ENCODE measurements around the gene DOCK8. TPM values are rescaled to one million over a fixed set of nuclear protein-coding genes. Genes with fewer than 3 reads are reported as not detected.

Gene DOCK8
- total RNA-seq, 1 donor from 2014 or later = 4.4 TPM

DNA sequence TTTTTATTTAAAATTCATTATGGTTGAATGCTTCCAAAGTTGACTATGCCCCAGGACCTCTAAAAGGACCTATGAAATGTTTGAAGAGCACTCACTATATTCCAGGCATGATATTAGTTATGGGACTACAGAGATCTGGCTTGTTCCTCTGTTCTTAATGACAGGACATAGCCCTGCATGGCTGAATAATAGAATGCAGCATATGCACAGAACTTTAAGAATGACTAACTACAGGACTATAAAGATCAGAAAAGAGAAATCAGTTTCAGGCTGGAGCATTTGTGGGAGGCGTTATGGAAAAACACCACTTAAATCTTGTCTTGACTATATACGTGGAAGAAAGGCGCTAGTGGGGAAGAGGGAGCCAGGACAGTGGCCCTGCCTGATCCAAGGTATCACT, 239.2 kb downstream of the DOCK8 start:
- FAIRE-seq (no peak), DNase-seq (ENCODE audit: low read depth) (no peak)
- Histone ChIP-seq H3K27ac (ENCODE audit: low read depth, low read length) (no peak overlapping the region), H3K27me3 (ENCODE audit: insufficient read depth, low read length) (no peaks in the 10 kb centered on the region), H3K79me2 (ENCODE audit: insufficient read depth, low read length) (no peaks in the 10 kb centered on the region), H3K9me3 (ENCODE audit: insufficient read depth, low read depth, low read length) (no peaks in the 10 kb centered on the region), H3K4me3 (ENCODE audit: insufficient read depth, low read depth, low read length) (no peak overlapping the region), H3K4me1 (ENCODE audit: insufficient read depth, low read length) (no peaks in the 10 kb centered on the region), H3K4me2 (ENCODE audit: low read length) (no peak overlapping the region), H4K20me1 (ENCODE audit: insufficient read depth, low read length) (no peaks in the 10 kb centered on the region), H2AFZ (ENCODE audit: low read depth, low read length) (no peak overlapping the region), H3K9ac (ENCODE audit: low read length) (no peak overlapping the region), H3K36me3 (ENCODE audit: insufficient read depth, low read length) (no peaks in the 10 kb centered on the region)
- TF ChIP-seq, protein P1, sequence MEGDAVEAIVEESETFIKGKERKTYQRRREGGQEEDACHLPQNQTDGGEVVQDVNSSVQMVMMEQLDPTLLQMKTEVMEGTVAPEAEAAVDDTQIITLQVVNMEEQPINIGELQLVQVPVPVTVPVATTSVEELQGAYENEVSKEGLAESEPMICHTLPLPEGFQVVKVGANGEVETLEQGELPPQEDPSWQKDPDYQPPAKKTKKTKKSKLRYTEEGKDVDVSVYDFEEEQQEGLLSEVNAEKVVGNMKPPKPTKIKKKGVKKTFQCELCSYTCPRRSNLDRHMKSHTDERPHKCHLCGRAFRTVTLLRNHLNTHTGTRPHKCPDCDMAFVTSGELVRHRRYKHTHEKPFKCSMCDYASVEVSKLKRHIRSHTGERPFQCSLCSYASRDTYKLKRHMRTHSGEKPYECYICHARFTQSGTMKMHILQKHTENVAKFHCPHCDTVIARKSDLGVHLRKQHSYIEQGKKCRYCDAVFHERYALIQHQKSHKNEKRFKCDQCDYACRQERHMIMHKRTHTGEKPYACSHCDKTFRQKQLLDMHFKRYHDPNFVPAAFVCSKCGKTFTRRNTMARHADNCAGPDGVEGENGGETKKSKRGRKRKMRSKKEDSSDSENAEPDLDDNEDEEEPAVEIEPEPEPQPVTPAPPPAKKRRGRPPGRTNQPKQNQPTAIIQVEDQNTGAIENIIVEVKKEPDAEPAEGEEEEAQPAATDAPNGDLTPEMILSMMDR (IDR thresholded peaks at IDR 0.05; ENCODE audit: insufficient read depth, low read depth, low read length) = no peak
- TF ChIP-seq EZH2 (IDR thresholded peaks at IDR 0.05; ENCODE audit: insufficient read depth, low read length) = no peak
- H3K4me3 Mint-ChIP-seq (ENCODE audit: unreplicated experiment) = no peak overlapping the region
- no peak overlapping the region for H3K27ac Mint-ChIP-seq (ENCODE audit: unreplicated experiment)
- H3K27me3 Mint-ChIP-seq (ENCODE audit: low read depth, unreplicated experiment) = peaks cover 2% of the 10 kb centered on the region
- no peaks in the 10 kb centered on the region for H3K36me3 Mint-ChIP-seq (ENCODE audit: low read depth, unreplicated experiment)
- H3K4me1 Mint-ChIP-seq (ENCODE audit: low read depth, unreplicated experiment) = peaks cover 2% of the 10 kb centered on the region
- no peaks in the 10 kb centered on the region for H3K9me3 Mint-ChIP-seq (ENCODE audit: unreplicated experiment)

DNA sequence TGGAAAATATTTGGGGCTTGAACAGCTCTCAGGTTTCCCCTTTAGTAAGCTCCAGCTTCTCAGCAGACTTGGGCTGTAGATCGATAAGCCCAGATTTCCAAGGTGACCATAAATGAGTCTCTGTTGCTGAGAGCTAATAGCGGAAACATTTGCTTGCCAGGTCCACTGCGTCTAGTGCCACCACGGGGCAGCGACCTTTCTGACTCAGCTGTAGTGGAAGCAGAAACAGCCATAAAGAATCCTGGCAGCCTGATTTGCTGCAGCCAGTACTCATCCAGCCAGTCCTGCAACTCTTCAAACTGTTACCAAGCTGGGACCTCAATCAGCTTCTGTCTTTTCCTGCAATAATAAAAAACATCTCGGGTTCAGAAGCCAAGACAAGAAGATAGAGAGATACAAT, 241.7 kb downstream of the DOCK8 start:
- H3K9ac ChIP-seq (ENCODE audit: low read length) = no peak overlapping the region
- no peak overlapping the region for H3K27ac ChIP-seq (ENCODE audit: low read depth, low read length)
- H3K27ac Mint-ChIP-seq (ENCODE audit: unreplicated experiment) = no peak overlapping the region
- no peak overlapping the region for H2AFZ ChIP-seq (ENCODE audit: low read depth, low read length)
- H3K79me2 ChIP-seq (ENCODE audit: insufficient read depth, low read length) = no peaks in the 10 kb centered on the region
- no peak overlapping the region for H3K4me3 Mint-ChIP-seq (ENCODE audit: unreplicated experiment)
- peaks cover 2% of the 10 kb centered on the region for H3K27me3 ChIP-seq (ENCODE audit: insufficient read depth, low read length)
- H4K20me1 ChIP-seq (ENCODE audit: insufficient read depth, low read length) = no peaks in the 10 kb centered on the region
- peak; percentile 38 for DNase-seq (ENCODE audit: low read depth)
- H3K27me3 Mint-ChIP-seq (ENCODE audit: low read depth, unreplicated experiment) = peaks cover 2% of the 10 kb centered on the region
- FAIRE-seq = no peak
- H3K9me3 ChIP-seq (ENCODE audit: insufficient read depth, low read depth, low read length) = no peaks in the 10 kb centered on the region
- TF ChIP-seq, protein P1 (IDR thresholded peaks at IDR 0.05; ENCODE audit: insufficient read depth, low read depth, low read length) = no peak
- TF ChIP-seq EZH2 (IDR thresholded peaks at IDR 0.05; ENCODE audit: insufficient read depth, low read length) = no peak
- H3K36me3 Mint-ChIP-seq (ENCODE audit: low read depth, unreplicated experiment) = no peaks in the 10 kb centered on the region
- no peaks in the 10 kb centered on the region for H3K9me3 Mint-ChIP-seq (ENCODE audit: unreplicated experiment)
- H3K4me1 Mint-ChIP-seq (ENCODE audit: low read depth, unreplicated experiment) = peaks cover 1% of the 10 kb centered on the region
- H3K36me3 ChIP-seq (ENCODE audit: insufficient read depth, low read length) = no peaks in the 10 kb centered on the region
- H3K4me2 ChIP-seq (ENCODE audit: low read length) = no peak overlapping the region
- no peaks in the 10 kb centered on the region for H3K4me1 ChIP-seq (ENCODE audit: insufficient read depth, low read length)
- H3K4me3 ChIP-seq (ENCODE audit: insufficient read depth, low read depth, low read length) = no peak overlapping the region

DNA sequence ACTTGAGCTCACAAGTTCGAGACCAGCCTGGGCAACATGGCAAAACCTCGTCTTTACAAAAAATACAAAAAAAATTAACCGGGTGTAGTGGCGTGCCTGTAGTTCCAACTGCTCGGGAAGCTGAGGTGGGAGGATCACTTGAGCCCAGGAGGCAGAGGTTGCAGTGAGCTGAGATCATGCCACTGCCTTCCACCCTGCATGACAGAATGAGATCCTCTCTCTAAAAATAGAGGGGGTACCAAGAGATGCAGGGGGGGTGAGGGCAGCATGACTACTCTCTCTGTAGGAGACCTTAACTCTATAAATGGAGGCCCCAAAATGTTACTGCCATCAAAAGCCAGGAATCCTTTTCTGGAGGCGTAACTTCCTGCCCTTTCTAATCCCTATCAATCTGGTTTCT, 243.9 kb downstream of the DOCK8 start:
- H3K9ac ChIP-seq (ENCODE audit: low read length) = no peak overlapping the region
- Mint-ChIP-seq H3K27me3 (ENCODE audit: low read depth, unreplicated experiment) (no peaks in the 10 kb centered on the region), H3K27ac (ENCODE audit: unreplicated experiment) (no peak overlapping the region), H3K9me3 (ENCODE audit: unreplicated experiment) (no peaks in the 10 kb centered on the region), H3K4me3 (ENCODE audit: unreplicated experiment) (no peak overlapping the region), H3K36me3 (ENCODE audit: low read depth, unreplicated experiment) (no peaks in the 10 kb centered on the region), H3K4me1 (ENCODE audit: low read depth, unreplicated experiment) (peaks cover 1% of the 10 kb centered on the region)
- H3K4me2 ChIP-seq (ENCODE audit: low read length) = no peak overlapping the region
- DNase-seq (ENCODE audit: low read depth) (no peak), FAIRE-seq (no peak)
- no peaks in the 10 kb centered on the region for H3K4me1 ChIP-seq (ENCODE audit: insufficient read depth, low read length)
- no peaks in the 10 kb centered on the region for H3K79me2 ChIP-seq (ENCODE audit: insufficient read depth, low read length)
- H3K9me3 ChIP-seq (ENCODE audit: insufficient read depth, low read depth, low read length) = no peaks in the 10 kb centered on the region
- H3K4me3 ChIP-seq (ENCODE audit: insufficient read depth, low read depth, low read length) = no peak overlapping the region
- H3K27me3 ChIP-seq (ENCODE audit: insufficient read depth, low read length) = peaks cover 2% of the 10 kb centered on the region
- no peak for TF ChIP-seq EZH2 (IDR thresholded peaks at IDR 0.05; ENCODE audit: insufficient read depth, low read length)
- TF ChIP-seq, protein P1 (IDR thresholded peaks at IDR 0.05; ENCODE audit: insufficient read depth, low read depth, low read length) = no peak
- no peak overlapping the region for H3K27ac ChIP-seq (ENCODE audit: low read depth, low read length)
- no peak overlapping the region for H2AFZ ChIP-seq (ENCODE audit: low read depth, low read length)
- H4K20me1 ChIP-seq (ENCODE audit: insufficient read depth, low read length) = no peaks in the 10 kb centered on the region
- no peaks in the 10 kb centered on the region for H3K36me3 ChIP-seq (ENCODE audit: insufficient read depth, low read length)
